ENCODE results near the gene DOCK9. TPM values are rescaled to one million over a fixed set of nuclear protein-coding genes. Genes with fewer than 3 reads are reported as not detected.

DOCK9 gene
- polyA plus RNA-seq, 1 donor (not counting 4 experiments of a cell fraction or from before 2014, with no cell fraction given) = 110 TPM

- Histone ChIP-seq H3K27ac (ENCODE audit: control insufficient read depth, insufficient read depth, low read length) (no peak overlapping the region), H2AFZ (ENCODE audit: control insufficient read depth, low read length) (no peak overlapping the region), H3K4me2 (ENCODE audit: control insufficient read depth, extremely low read depth, insufficient read depth, low read depth, low read length) (no peak overlapping the region), H3K9me1 (ENCODE audit: control insufficient read depth, extremely low read depth, insufficient read depth, low read length) (no peaks in the 10 kb centered on the region), H3K27me3 (ENCODE audit: control insufficient read depth, extremely low read depth, insufficient read depth, low read length) (no peaks in the 10 kb centered on the region), H3K79me2 (ENCODE audit: control insufficient read depth, insufficient read depth, low read length) (peaks cover 35% of the 10 kb centered on the region), H3K9ac (ENCODE audit: control insufficient read depth, extremely low read depth, insufficient read depth, low read length) (no peak overlapping the region), H3K9me3 (ENCODE audit: control insufficient read depth, low read depth, low read length) (no peaks in the 10 kb centered on the region), H3K36me3 (ENCODE audit: control insufficient read depth in 2 of 2, extremely low read depth in 1 of 2, insufficient read depth in 2 of 2, low read length in 2 of 2) (no peaks in the 10 kb centered on the region), H3K4me3 (ENCODE audit: control insufficient read depth in 2 of 3, extremely low read depth in 1 of 3, insufficient read depth in 2 of 3, low read depth in 1 of 3, low read length in 3 of 3) (peak overlapping the region in 1 of 3 experiments; percentile 7), H4K20me1 (ENCODE audit: control insufficient read depth, extremely low read depth, insufficient read depth, low read length) (no peaks in the 10 kb centered on the region), H3K4me1 (ENCODE audit: control insufficient read depth, extremely low read depth, insufficient read depth, low read length) (peaks cover 38% of the 10 kb centered on the region)
- dilution Hi-C loops (cut with MboI; ENCODE audit: extremely low pct_ligation_motif_present, low sequenced_read_pairs) = no loop called here
- no peak for DNase-seq (ENCODE audit: low read depth, low spot score)
- TF ChIP-seq EZH2 (IDR thresholded peaks at IDR 0.05; ENCODE audit: low read length) (no peak), CTCF (optimal IDR thresholded peaks at IDR 0.05 in 1 of 3, IDR thresholded peaks at IDR 0.05 in 1 of 3, conservative IDR thresholded peaks at IDR 0.05 in 1 of 3; ENCODE audit: extremely low read depth in 1 of 3, insufficient read depth in 2 of 3, low read length in 3 of 3) (no peak)
- no peak for FAIRE-seq
These were observed 38.0 kb upstream of the DOCK9 start for GRCh38 chr13:99015606-99016490.

GRCh38 chr13:99014522-99014921, 36.7 kb upstream of the DOCK9 start:
- TF ChIP-seq CTCF (optimal IDR thresholded peaks at IDR 0.05 in 1 of 3, IDR thresholded peaks at IDR 0.05 in 1 of 3, conservative IDR thresholded peaks at IDR 0.05 in 1 of 3; ENCODE audit: extremely low read depth in 1 of 3, insufficient read depth in 2 of 3, low read length in 3 of 3) (no peak), EZH2 (IDR thresholded peaks at IDR 0.05; ENCODE audit: low read length) (no peak)
- no peak overlapping the region for H2AFZ ChIP-seq (ENCODE audit: control insufficient read depth, low read length)
- DNase-seq (ENCODE audit: low read depth, low spot score) (no peak), FAIRE-seq (no peak)
- dilution Hi-C loops (cut with MboI; ENCODE audit: extremely low pct_ligation_motif_present, low sequenced_read_pairs) = no loop called here
- no peak overlapping the region for H3K27ac ChIP-seq (ENCODE audit: control insufficient read depth, insufficient read depth, low read length)
- H3K9me1 ChIP-seq (ENCODE audit: control insufficient read depth, extremely low read depth, insufficient read depth, low read length) = no peaks in the 10 kb centered on the region
- no peaks in the 10 kb centered on the region for H3K9me3 ChIP-seq (ENCODE audit: control insufficient read depth, low read depth, low read length)
- no peaks in the 10 kb centered on the region for H4K20me1 ChIP-seq (ENCODE audit: control insufficient read depth, extremely low read depth, insufficient read depth, low read length)
- H3K4me2 ChIP-seq (ENCODE audit: control insufficient read depth, extremely low read depth, insufficient read depth, low read depth, low read length) = peak overlapping the region; percentile 25
- peaks cover 33% of the 10 kb centered on the region for H3K79me2 ChIP-seq (ENCODE audit: control insufficient read depth, insufficient read depth, low read length)
- no peak overlapping the region for H3K9ac ChIP-seq (ENCODE audit: control insufficient read depth, extremely low read depth, insufficient read depth, low read length)
- H3K27me3 ChIP-seq (ENCODE audit: control insufficient read depth, extremely low read depth, insufficient read depth, low read length) = no peaks in the 10 kb centered on the region
- H3K36me3 ChIP-seq (ENCODE audit: control insufficient read depth in 2 of 2, extremely low read depth in 1 of 2, insufficient read depth in 2 of 2, low read length in 2 of 2) = no peaks in the 10 kb centered on the region
- no peak overlapping the region for H3K4me3 ChIP-seq (ENCODE audit: control insufficient read depth in 2 of 3, extremely low read depth in 1 of 3, insufficient read depth in 2 of 3, low read depth in 1 of 3, low read length in 3 of 3)
- peaks cover 50% of the 10 kb centered on the region for H3K4me1 ChIP-seq (ENCODE audit: control insufficient read depth, extremely low read depth, insufficient read depth, low read length)

All from keratinocyte (primary cell).